Skeletal muscle tissue (tissue), 4 donors: ENCODE results near the gene KLHL7. TPM values are rescaled to one million over a fixed set of nuclear protein-coding genes. Genes with fewer than 3 reads are reported as not detected.

ENCODE experiments used
- H3K27ac ChIP-seq: one replicate; pipeline ENCODE4 v1.7.0; 2013; ENCODE audit warnings: mild to moderate bottlenecking, low read depth, low read length, inconsistent platforms
- H3K27me3 ChIP-seq, 3 donors: one replicate each; pipeline ENCODE4 v1.7.0; 2013; ENCODE audit warnings: low read length in 3 of 3; ENCODE audit not compliant: control insufficient read depth in 3 of 3, insufficient read depth in 3 of 3
- H3K36me3 ChIP-seq, 3 donors: one replicate each; pipeline ENCODE4 v1.7.0; 2013; ENCODE audit warnings: low read length in 3 of 3; ENCODE audit not compliant: control insufficient read depth in 3 of 3, insufficient read depth in 3 of 3
- H3K4me1 ChIP-seq, 3 donors: one replicate each; pipeline ENCODE4 v1.7.0; 2013; ENCODE audit warnings: low read length in 3 of 3, mild to moderate bottlenecking in 3 of 3; ENCODE audit not compliant: control insufficient read depth in 3 of 3, insufficient read depth in 3 of 3
- H3K4me3 ChIP-seq, 3 donors: one replicate each; pipeline ENCODE4 v1.7.0; 2013; ENCODE audit warnings: low read length in 3 of 3
- H3K9ac ChIP-seq, 3 donors: one replicate each; pipeline ENCODE4 v1.7.0; 2013; ENCODE audit warnings: low read length in 3 of 3, mild to moderate bottlenecking in 3 of 3, moderate library complexity in 2 of 3, low read depth in 1 of 3
- H3K9me3 ChIP-seq, 3 donors: one replicate each; pipeline ENCODE4 v1.7.0; 2013; ENCODE audit warnings: low read length in 3 of 3; ENCODE audit not compliant: control insufficient read depth in 3 of 3
- total RNA-seq: library from RNA; depleted of rRNA; stranded (reverse); fragments of >200 nt; gene quantifications from one replicate; pipeline ENCODE4 v1.2.3, GENCODE V29; 2014
- donor health status: Osteomylitis.

KLHL7 gene
- total RNA-seq, 1 donor from 2014 or later, result 17.7 TPM

DNA sequence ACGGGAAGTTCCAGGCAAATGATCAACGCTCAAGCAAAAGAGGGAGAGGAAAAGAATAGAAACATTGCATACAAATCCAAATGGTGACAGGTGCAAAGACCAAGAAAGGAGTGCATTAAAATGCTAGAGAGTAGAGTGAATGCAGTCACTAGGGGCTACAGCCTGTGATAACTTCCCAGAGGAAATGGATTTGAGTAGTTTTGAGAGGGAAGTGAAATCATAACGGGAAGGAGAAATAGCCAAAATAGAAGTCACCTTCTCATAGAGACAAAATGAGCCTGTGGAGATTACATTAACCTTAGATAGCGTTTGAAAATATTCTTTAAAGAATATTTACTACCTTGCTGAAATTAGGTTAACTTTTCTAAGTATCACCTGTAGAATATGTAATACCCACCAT lies 102.7 kb downstream of the KLHL7 start:
- Histone ChIP-seq H3K27ac (no peak overlapping the region), H3K27me3 (peaks cover 0 to 10% (median 0%) of the 10 kb centered on the region in 3 donors), H3K36me3 (peaks cover 0 to 2% (median 0%) of the 10 kb centered on the region in 3 donors), H3K4me1 (no peaks in the 10 kb centered on the region), H3K4me3 (no peak overlapping the region), H3K9me3 (no peaks in the 10 kb centered on the region), H3K9ac (no peak overlapping the region)

DNA sequence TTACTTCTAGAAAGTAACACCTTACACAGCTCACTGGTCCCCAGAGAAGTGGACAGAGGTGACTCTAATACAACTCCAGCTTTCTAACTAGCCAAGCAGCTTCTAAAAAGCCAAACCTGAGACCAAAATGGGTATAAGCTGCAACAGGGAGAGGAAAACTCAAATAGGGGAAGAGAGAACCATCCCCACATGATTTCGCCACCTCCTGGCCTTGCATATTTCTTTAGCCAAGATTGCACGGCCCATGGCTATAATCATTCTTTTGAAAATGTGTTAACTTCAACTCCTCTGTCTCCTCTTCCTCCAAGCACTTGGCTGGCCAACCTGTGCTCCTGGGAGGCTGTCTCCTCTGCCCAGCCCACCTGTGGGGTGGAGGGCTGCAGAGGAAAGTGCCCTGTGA lies 104.9 kb downstream of the KLHL7 start:
- Histone ChIP-seq H3K36me3 (no peaks in the 10 kb centered on the region), H3K27me3 (peaks cover 0 to 10% (median 0%) of the 10 kb centered on the region in 3 donors), H3K4me1 (no peaks in the 10 kb centered on the region), H3K4me3 (no peak overlapping the region), H3K9me3 (no peaks in the 10 kb centered on the region), H3K27ac (no peak overlapping the region), H3K9ac (no peak overlapping the region)

DNA sequence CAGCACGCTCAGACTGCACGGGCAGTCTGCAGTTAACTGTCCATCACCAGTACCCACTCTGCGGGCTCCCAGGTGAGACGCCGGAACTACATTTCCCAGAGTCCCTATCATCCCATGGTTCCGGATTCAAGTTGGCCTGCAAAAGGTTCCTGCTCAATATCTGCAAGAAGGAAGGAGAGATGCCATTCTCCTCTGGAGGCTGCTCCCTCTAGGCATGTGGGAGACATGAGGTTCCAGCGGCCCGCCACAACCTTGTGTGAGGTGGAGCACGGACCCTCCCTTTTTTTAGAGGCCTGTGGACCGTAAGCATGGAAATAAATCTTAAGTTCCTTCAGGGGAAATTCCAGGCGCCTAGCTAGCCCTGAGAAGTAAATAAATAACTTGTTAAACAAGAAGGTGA lies 106.0 kb downstream of the KLHL7 start:
- Histone ChIP-seq H3K4me1 (no peaks in the 10 kb centered on the region), H3K27me3 (peaks cover 0 to 7% (median 0%) of the 10 kb centered on the region in 3 donors), H3K9me3 (no peaks in the 10 kb centered on the region), H3K27ac (no peak overlapping the region), H3K4me3 (no peak overlapping the region), H3K9ac (no peak overlapping the region), H3K36me3 (no peaks in the 10 kb centered on the region)

DNA sequence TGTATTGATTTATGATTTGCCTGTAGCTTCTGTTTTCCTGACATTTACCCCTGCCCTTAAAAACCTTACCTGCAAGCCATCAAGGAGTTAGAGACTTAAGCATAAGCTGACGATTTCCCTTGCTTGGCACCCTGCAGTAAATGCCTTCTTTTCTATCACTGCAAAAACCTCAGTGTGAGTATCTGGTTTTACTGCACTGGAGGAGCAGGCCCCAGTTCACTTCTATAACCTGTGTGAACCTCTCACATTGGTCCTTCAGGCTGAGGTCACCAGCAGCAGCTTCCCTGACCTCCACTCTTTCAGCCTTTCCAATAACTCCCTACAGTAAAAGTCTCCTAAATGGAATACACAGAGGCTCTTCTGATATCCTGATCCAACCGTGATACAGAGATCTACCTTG lies 106.8 kb downstream of the KLHL7 start:
- H3K9ac ChIP-seq, result no peak overlapping the region
- H3K36me3 ChIP-seq, result no peaks in the 10 kb centered on the region
- H3K27ac ChIP-seq, result no peak overlapping the region
- no peaks in the 10 kb centered on the region for H3K9me3 ChIP-seq
- peaks cover 0 to 7% (median 0%) of the 10 kb centered on the region in 3 donors for H3K27me3 ChIP-seq
- H3K4me3 ChIP-seq, result no peak overlapping the region
- no peaks in the 10 kb centered on the region for H3K4me1 ChIP-seq

DNA sequence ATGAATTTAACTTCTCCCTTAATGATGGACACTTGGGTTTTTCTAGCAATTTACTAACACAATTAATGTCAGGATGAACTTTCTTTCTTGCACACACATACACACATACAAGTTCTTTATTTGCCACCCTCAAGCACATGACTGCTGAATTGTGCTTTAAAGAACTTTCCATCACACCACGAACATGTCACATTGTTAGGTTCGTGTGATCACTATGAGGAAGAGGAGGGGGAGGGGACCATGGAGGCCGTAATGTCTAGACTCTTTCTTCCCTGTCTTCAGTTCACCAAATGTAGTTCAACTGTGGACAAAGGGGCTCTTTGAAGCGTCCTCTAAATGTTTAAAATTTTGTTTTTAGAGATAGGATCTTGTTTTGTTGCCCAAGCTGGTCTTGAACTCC lies 107.3 kb downstream of the KLHL7 start:
- Histone ChIP-seq H3K4me3 (no peak overlapping the region), H3K27ac (no peak overlapping the region), H3K4me1 (no peaks in the 10 kb centered on the region), H3K27me3 (peaks cover 0 to 7% (median 0%) of the 10 kb centered on the region in 3 donors), H3K9me3 (no peaks in the 10 kb centered on the region), H3K36me3 (no peaks in the 10 kb centered on the region), H3K9ac (no peak overlapping the region)

DNA sequence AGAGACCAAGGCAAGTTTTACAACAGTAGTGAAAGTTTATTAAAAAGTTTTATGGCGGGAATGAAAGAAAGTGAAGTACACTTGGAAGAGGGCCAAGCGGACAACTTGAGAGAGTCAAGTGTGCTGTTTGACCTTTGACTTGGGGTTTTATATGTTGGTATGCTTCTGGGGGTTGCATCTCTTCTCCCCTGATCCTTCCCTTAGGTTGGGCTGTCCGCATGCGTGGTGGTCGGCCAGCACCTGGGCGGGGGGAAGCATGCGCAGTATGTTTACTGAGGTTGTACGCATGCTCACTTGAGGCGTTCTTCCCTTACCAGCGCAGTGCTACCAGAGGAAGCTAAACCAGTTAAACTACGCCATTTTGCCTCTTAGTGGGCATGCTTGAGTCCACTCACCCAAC lies 108.2 kb downstream of the KLHL7 start:
- Histone ChIP-seq H3K9ac (no peak overlapping the region), H3K27me3 (peaks cover 0 to 6% (median 0%) of the 10 kb centered on the region in 3 donors), H3K36me3 (no peaks in the 10 kb centered on the region), H3K27ac (no peak overlapping the region), H3K4me1 (no peaks in the 10 kb centered on the region), H3K9me3 (no peaks in the 10 kb centered on the region), H3K4me3 (no peak overlapping the region)

DNA sequence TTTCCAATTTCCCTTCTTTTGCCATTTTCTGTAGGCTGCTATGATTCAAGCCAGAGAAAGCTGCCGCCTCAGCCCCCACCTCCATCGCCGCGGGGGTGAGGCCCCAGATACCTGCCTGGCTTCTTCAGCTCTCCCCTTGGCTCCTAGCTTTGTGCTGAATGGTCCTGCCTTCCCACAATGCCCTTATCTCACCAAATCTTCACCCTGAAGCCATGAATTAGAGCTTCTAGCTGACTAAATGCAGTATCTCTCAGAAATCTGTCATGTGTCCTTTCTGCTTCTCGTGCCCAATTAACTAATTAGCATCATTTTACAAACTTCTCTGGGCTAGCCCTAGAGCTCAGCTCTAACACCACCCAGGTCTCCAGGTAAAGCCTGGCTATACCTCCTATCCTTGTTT lies 108.8 kb downstream of the KLHL7 start:
- Histone ChIP-seq H3K9ac (no peak overlapping the region), H3K36me3 (no peaks in the 10 kb centered on the region), H3K4me3 (no peak overlapping the region), H3K27ac (no peak overlapping the region), H3K9me3 (no peaks in the 10 kb centered on the region), H3K27me3 (peaks cover 0 to 5% (median 0%) of the 10 kb centered on the region in 3 donors), H3K4me1 (no peaks in the 10 kb centered on the region)

DNA sequence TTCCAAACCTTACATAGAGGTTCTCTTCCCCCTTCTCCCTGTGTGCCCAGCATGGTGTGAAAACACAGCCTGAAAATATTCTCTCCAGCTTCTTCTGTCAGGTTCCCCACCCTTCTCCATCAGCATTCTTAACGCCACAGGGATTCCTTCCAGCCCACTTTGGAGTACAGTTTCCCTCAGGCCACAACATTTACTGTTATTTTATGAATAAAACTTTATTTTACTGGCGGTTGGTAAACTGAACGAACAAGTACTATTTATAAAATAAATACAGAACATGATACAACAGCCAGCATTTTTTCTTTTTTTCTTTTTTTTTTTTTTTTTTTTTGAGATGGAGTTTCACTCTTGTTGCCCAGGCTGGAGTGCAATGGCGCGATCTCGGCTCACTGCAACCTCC lies 109.4 kb downstream of the KLHL7 start:
- H3K9me3 ChIP-seq, result no peaks in the 10 kb centered on the region
- no peak overlapping the region for H3K9ac ChIP-seq
- no peak overlapping the region for H3K27ac ChIP-seq
- no peaks in the 10 kb centered on the region for H3K4me1 ChIP-seq
- H3K4me3 ChIP-seq, result no peak overlapping the region
- H3K27me3 ChIP-seq, result peaks cover 0 to 5% (median 0%) of the 10 kb centered on the region in 3 donors
- H3K36me3 ChIP-seq, result no peaks in the 10 kb centered on the region

DNA sequence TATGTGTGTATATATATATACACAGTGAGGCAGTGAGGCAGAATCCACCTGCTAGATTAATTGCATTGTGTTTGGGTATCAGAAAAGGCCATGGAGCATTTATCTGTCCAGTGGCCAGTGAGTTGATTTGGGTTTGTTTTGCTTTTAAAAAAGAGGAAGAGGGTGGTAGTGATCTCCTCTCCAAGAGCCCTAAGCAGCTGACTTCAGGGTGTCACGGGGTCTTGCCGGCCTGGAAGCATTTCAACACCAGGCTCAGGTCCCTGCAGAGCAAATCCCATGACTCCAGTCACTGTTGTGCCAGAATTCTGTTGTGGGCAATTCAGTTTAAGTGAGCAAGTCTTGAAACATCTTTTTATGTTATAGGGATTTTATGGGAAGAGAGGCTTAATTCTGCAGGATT lies 110.4 kb downstream of the KLHL7 start:
- no peak overlapping the region for H3K27ac ChIP-seq
- no peaks in the 10 kb centered on the region for H3K36me3 ChIP-seq
- no peak overlapping the region for H3K4me3 ChIP-seq
- H3K27me3 ChIP-seq, result peaks cover 0 to under 1% (median 0%) of the 10 kb centered on the region in 3 donors
- H3K9ac ChIP-seq, result no peak overlapping the region
- no peaks in the 10 kb centered on the region for H3K4me1 ChIP-seq
- H3K9me3 ChIP-seq, result no peaks in the 10 kb centered on the region

DNA sequence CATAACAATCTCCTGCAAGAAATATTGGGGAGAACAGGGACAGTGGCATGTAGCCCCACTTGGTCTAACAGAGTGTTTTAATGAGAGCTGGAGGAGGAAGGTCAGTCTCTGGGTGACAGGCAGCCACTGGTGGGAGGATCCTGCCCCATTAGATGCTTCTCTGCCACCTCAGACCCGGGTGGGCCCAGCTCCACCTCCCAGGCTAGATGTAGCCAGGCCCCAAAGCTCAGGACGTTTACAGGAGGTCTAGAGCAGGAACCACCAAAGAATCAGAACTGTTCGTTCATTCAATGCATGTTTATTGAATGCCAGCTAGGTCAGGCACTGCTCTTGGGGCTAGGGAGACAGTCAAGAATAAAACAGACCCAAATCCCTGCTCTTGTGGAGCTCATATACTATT lies 112.6 kb downstream of the KLHL7 start:
- H3K4me1 ChIP-seq, result peaks cover 0 to 5% (median 0%) of the 10 kb centered on the region in 3 donors
- H3K4me3 ChIP-seq, result no peak overlapping the region
- no peak overlapping the region for H3K27ac ChIP-seq
- H3K9me3 ChIP-seq, result no peaks in the 10 kb centered on the region
- no peak overlapping the region for H3K9ac ChIP-seq
- no peaks in the 10 kb centered on the region for H3K36me3 ChIP-seq
- no peaks in the 10 kb centered on the region for H3K27me3 ChIP-seq
